ENCODE results near the gene CLDN7.

CLDN7 gene

GRCh38 chr17:7226721-7227710, 35.3 kb downstream of the CLDN7 start:
- no peak for ATAC-seq

GRCh38 chr17:7225711-7226331, 36.5 kb downstream of the CLDN7 start:
- ATAC-seq, result no peak
- no peak for TF ChIP-seq ZNF8 (CRISPR knock-in tag; IDR thresholded peaks at IDR 0.05)
- TF ChIP-seq ARNTL (CRISPR knock-in tag; IDR thresholded peaks at IDR 0.05; ENCODE audit: borderline replicate concordance, low read depth), result no peak
- TF ChIP-seq, protein P1, sequence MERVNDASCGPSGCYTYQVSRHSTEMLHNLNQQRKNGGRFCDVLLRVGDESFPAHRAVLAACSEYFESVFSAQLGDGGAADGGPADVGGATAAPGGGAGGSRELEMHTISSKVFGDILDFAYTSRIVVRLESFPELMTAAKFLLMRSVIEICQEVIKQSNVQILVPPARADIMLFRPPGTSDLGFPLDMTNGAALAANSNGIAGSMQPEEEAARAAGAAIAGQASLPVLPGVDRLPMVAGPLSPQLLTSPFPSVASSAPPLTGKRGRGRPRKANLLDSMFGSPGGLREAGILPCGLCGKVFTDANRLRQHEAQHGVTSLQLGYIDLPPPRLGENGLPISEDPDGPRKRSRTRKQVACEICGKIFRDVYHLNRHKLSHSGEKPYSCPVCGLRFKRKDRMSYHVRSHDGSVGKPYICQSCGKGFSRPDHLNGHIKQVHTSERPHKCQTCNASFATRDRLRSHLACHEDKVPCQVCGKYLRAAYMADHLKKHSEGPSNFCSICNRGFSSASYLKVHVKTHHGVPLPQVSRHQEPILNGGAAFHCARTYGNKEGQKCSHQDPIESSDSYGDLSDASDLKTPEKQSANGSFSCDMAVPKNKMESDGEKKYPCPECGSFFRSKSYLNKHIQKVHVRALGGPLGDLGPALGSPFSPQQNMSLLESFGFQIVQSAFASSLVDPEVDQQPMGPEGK (CRISPR knock-in tag; IDR thresholded peaks at IDR 0.05; ENCODE audit: borderline replicate concordance), result no peak
- TF ChIP-seq, protein P2, sequence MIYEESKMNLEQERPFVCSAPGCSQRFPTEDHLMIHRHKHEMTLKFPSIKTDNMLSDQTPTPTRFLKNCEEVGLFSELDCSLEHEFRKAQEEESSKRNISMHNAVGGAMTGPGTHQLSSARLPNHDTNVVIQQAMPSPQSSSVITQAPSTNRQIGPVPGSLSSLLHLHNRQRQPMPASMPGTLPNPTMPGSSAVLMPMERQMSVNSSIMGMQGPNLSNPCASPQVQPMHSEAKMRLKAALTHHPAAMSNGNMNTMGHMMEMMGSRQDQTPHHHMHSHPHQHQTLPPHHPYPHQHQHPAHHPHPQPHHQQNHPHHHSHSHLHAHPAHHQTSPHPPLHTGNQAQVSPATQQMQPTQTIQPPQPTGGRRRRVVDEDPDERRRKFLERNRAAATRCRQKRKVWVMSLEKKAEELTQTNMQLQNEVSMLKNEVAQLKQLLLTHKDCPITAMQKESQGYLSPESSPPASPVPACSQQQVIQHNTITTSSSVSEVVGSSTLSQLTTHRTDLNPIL (CRISPR knock-in tag; IDR thresholded peaks at IDR 0.05; ENCODE audit: low read depth), result no peak
- no peak for TF ChIP-seq ISL1 (CRISPR knock-in tag; IDR thresholded peaks at IDR 0.05)
- no peak for TF ChIP-seq ZNF565 (CRISPR knock-in tag; conservative IDR thresholded peaks at IDR 0.05; ENCODE audit: low read depth)
- no peak for TF ChIP-seq PPARA (CRISPR knock-in tag; IDR thresholded peaks at IDR 0.05; ENCODE audit: borderline replicate concordance)
- TF ChIP-seq, protein P3, sequence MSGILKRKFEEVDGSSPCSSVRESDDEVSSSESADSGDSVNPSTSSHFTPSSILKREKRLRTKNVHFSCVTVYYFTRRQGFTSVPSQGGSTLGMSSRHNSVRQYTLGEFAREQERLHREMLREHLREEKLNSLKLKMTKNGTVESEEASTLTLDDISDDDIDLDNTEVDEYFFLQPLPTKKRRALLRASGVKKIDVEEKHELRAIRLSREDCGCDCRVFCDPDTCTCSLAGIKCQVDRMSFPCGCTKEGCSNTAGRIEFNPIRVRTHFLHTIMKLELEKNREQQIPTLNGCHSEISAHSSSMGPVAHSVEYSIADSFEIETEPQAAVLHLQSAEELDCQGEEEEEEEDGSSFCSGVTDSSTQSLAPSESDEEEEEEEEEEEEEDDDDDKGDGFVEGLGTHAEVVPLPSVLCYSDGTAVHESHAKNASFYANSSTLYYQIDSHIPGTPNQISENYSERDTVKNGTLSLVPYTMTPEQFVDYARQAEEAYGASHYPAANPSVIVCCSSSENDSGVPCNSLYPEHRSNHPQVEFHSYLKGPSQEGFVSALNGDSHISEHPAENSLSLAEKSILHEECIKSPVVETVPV (CRISPR knock-in tag; IDR thresholded peaks at IDR 0.05), result no peak
- TF ChIP-seq TOX (CRISPR knock-in tag; IDR thresholded peaks at IDR 0.05; ENCODE audit: borderline replicate concordance), result no peak
- no peak for TF ChIP-seq TCF4 (CRISPR knock-in tag; IDR thresholded peaks at IDR 0.05; ENCODE audit: borderline replicate concordance)
- no peak for TF ChIP-seq BACH2 (CRISPR knock-in tag; IDR thresholded peaks at IDR 0.05; ENCODE audit: borderline replicate concordance)
- no peak for TF ChIP-seq ZFP3 (CRISPR knock-in tag; IDR thresholded peaks at IDR 0.05)
- TF ChIP-seq ESRRG (CRISPR knock-in tag; IDR thresholded peaks at IDR 0.05), result no peak
- TF ChIP-seq, protein P4, sequence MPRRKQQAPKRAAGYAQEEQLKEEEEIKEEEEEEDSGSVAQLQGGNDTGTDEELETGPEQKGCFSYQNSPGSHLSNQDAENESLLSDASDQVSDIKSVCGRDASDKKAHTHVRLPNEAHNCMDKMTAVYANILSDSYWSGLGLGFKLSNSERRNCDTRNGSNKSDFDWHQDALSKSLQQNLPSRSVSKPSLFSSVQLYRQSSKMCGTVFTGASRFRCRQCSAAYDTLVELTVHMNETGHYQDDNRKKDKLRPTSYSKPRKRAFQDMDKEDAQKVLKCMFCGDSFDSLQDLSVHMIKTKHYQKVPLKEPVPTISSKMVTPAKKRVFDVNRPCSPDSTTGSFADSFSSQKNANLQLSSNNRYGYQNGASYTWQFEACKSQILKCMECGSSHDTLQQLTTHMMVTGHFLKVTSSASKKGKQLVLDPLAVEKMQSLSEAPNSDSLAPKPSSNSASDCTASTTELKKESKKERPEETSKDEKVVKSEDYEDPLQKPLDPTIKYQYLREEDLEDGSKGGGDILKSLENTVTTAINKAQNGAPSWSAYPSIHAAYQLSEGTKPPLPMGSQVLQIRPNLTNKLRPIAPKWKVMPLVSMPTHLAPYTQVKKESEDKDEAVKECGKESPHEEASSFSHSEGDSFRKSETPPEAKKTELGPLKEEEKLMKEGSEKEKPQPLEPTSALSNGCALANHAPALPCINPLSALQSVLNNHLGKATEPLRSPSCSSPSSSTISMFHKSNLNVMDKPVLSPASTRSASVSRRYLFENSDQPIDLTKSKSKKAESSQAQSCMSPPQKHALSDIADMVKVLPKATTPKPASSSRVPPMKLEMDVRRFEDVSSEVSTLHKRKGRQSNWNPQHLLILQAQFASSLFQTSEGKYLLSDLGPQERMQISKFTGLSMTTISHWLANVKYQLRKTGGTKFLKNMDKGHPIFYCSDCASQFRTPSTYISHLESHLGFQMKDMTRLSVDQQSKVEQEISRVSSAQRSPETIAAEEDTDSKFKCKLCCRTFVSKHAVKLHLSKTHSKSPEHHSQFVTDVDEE (CRISPR knock-in tag; IDR thresholded peaks at IDR 0.05), result no peak
- TF ChIP-seq POU6F1 (CRISPR knock-in tag; IDR thresholded peaks at IDR 0.05; ENCODE audit: borderline replicate concordance, low read depth), result no peak
- TF ChIP-seq ZNF70 (CRISPR knock-in tag; IDR thresholded peaks at IDR 0.05), result no peak
- TF ChIP-seq CSDC2 (CRISPR knock-in tag; IDR thresholded peaks at IDR 0.05), result no peak

More at GRCh38 chr17:7226721-7227710, 35.3 kb downstream of the CLDN7 start:
- TF ChIP-seq TCF4 (CRISPR knock-in tag; IDR thresholded peaks at IDR 0.05; ENCODE audit: borderline replicate concordance), result no peak
- TF ChIP-seq, protein P1 (CRISPR knock-in tag; IDR thresholded peaks at IDR 0.05; ENCODE audit: borderline replicate concordance), result no peak
- TF ChIP-seq RARB (CRISPR knock-in tag; IDR thresholded peaks at IDR 0.05), result no peak
- no peak for TF ChIP-seq ZNF70 (CRISPR knock-in tag; IDR thresholded peaks at IDR 0.05)
- no peak for TF ChIP-seq TOX (CRISPR knock-in tag; IDR thresholded peaks at IDR 0.05; ENCODE audit: borderline replicate concordance)
- TF ChIP-seq, protein P4 (CRISPR knock-in tag; IDR thresholded peaks at IDR 0.05), result no peak
- TF ChIP-seq ZFP3 (CRISPR knock-in tag; IDR thresholded peaks at IDR 0.05), result no peak
- no peak for TF ChIP-seq PPARA (CRISPR knock-in tag; IDR thresholded peaks at IDR 0.05; ENCODE audit: borderline replicate concordance)
- no peak for TF ChIP-seq BACH2 (CRISPR knock-in tag; IDR thresholded peaks at IDR 0.05; ENCODE audit: borderline replicate concordance)
- no peak for TF ChIP-seq ESRRG (CRISPR knock-in tag; IDR thresholded peaks at IDR 0.05)
- no peak for TF ChIP-seq ZFP30 (CRISPR knock-in tag; IDR thresholded peaks at IDR 0.05)

Data from SK-N-SH treated with all-trans-retinoic acid at 6 μM for 48 hours (cell line).